Epithelial cell of proximal tubule (primary cell): Measurements from ENCODE around the gene TEF. TPM values are rescaled to one million over a fixed set of nuclear protein-coding genes. Genes with fewer than 3 reads are reported as not detected.

Source experiments
- DNase-seq: peaks from one replicate; pipeline ENCODE4 v3.0.0-alpha.2; 2011; ENCODE audit warnings: low read depth
- H3K4me3 ChIP-seq: 2 replicates; pipeline ENCODE4 v1.5.1; 2011; ENCODE audit warnings: low read depth, mild to moderate bottlenecking, low read length
- CTCF ChIP-seq: conservative IDR thresholded peaks from 2 replicates; pipeline ENCODE4 v1.5.1; 2012; ENCODE audit warnings: low read depth, mild to moderate bottlenecking, low read length
- total RNA-seq: library from RNA; depleted of rRNA; stranded (reverse); fragments of >200 nt; gene quantifications from 2 replicates; pipeline ENCODE4 v1.2.3, GENCODE V29; 2015

Gene TEF
- total RNA-seq, 1 donor from 2014 or later: 0.81 TPM

- no peak overlapping the region for H3K4me3 ChIP-seq
- no peak for TF ChIP-seq CTCF
- no peak for DNase-seq
These were observed 29.5 kb downstream of the TEF start for GRCh38 chr22:41411021-41411851.

- no peak overlapping the region for H3K4me3 ChIP-seq
- DNase-seq: no peak
- TF ChIP-seq CTCF: no peak
These were observed 33.8 kb downstream of the TEF start for GRCh38 chr22:41415554-41415953.

- H3K4me3 ChIP-seq: no peak overlapping the region
- DNase-seq: no peak
- no peak for TF ChIP-seq CTCF
These were observed 36.1 kb downstream of the TEF start for GRCh38 chr22:41417622-41418390.

GRCh38 chr22:41418717-41419116, 37.0 kb downstream of the TEF start:
- no peak overlapping the region for H3K4me3 ChIP-seq
- TF ChIP-seq CTCF: no peak
- no peak for DNase-seq

GRCh38 chr22:41425660-41426365, 44.1 kb downstream of the TEF start:
- no peak overlapping the region for H3K4me3 ChIP-seq
- DNase-seq: no peak
- no peak for TF ChIP-seq CTCF

- no peak for DNase-seq
- H3K4me3 ChIP-seq: no peak overlapping the region
- TF ChIP-seq CTCF: no peak
These were observed 47.6 kb downstream of the TEF start for GRCh38 chr22:41429232-41429950.
